GM19438 (cell line): Measurements from ENCODE around the gene GMPR.
A peak's percentile ranks its signal among the peaks of the same experiment; 100 is the strongest.

Experiments used
- ATAC-seq: cut with Tn5 transposase; IDR thresholded peaks from one replicate; pipeline ENCODE4 v1.9.1; 2021; ENCODE audit warnings: low read depth; ENCODE audit not compliant: unreplicated experiment

The GMPR gene

GRCh38 chr6:16238057-16238962 lies at the start of gene GMPR:
Gene GMPR, plus strand, starts transcription at chr6:16238587. Its CDS starts 107 bp downstream, at chr6:16238694.
- ATAC-seq: peak; percentile 66

- ATAC-seq: no peak
Measured at GRCh38 chr6:16190214-16190613, 48.2 kb upstream of the GMPR start.

- ATAC-seq: no peak
Measured at GRCh38 chr6:16196260-16196983, 42.0 kb upstream of the GMPR start.

- no peak for ATAC-seq
Measured at GRCh38 chr6:16196984-16197546, 41.3 kb upstream of the GMPR start.

GRCh38 chr6:16198061-16198705 lies 40.2 kb upstream of the GMPR start:
- no peak for ATAC-seq

GRCh38 chr6:16199804-16200203 lies 38.6 kb upstream of the GMPR start:
- no peak for ATAC-seq

- ATAC-seq: no peak
Measured at GRCh38 chr6:16200321-16200883, 38.0 kb upstream of the GMPR start.

- ATAC-seq: no peak
Measured at GRCh38 chr6:16201706-16202105, 36.7 kb upstream of the GMPR start.

GRCh38 chr6:16204653-16205376 lies 33.6 kb upstream of the GMPR start:
- ATAC-seq: peak; percentile 20

GRCh38 chr6:16205377-16206144 lies 32.8 kb upstream of the GMPR start:
- peak; percentile 94 for ATAC-seq

GRCh38 chr6:16206595-16207037 lies 31.8 kb upstream of the GMPR start:
- no peak for ATAC-seq

GRCh38 chr6:16208989-16209388 lies 29.4 kb upstream of the GMPR start:
- no peak for ATAC-seq

- ATAC-seq: no peak
Measured at GRCh38 chr6:16209539-16209938, 28.8 kb upstream of the GMPR start.

GRCh38 chr6:16212276-16212675 lies 26.1 kb upstream of the GMPR start:
- ATAC-seq: no peak

- ATAC-seq: no peak
Measured at GRCh38 chr6:16216501-16217155, 21.8 kb upstream of the GMPR start.

GRCh38 chr6:16217156-16217721 lies 21.1 kb upstream of the GMPR start:
- ATAC-seq: no peak

GRCh38 chr6:16222826-16223225 lies 15.6 kb upstream of the GMPR start:
- no peak for ATAC-seq

- no peak for ATAC-seq
Measured at GRCh38 chr6:16223362-16223761, 15.0 kb upstream of the GMPR start.
